ENCODE measurements around the gene SLIT3. TPM values are rescaled to one million over a fixed set of nuclear protein-coding genes. Genes with fewer than 3 reads are reported as not detected.

Gene SLIT3
- total and polyA plus RNA-seq, 2 experiments from 2014 or later, result 58.4 to 96.7 TPM

- no peak overlapping the region for H3K4me2 ChIP-seq
- H3K9me2 ChIP-seq (replicated peaks; ENCODE audit: insufficient read depth), result no peaks in the 10 kb centered on the region
- H3K27ac ChIP-seq, result no peak overlapping the region
- WGBS (ENCODE audit: low lambda C conversion rate, missing lambda C conversion rate), result 83% methylated on average over 5 of the region's 5 CpGs
- no peak overlapping the region for H2AFZ ChIP-seq
- no peaks in the 10 kb centered on the region for H3K27me3 ChIP-seq
- no peaks in the 10 kb centered on the region for H3K36me3 ChIP-seq (replicated peaks; ENCODE audit: insufficient read depth, low read depth)
- H3K4me3 ChIP-seq, result no peak overlapping the region
- H3K79me2 ChIP-seq, result peaks cover 3% of the 10 kb centered on the region
- no peaks in the 10 kb centered on the region for H3K9me3 ChIP-seq (ENCODE audit: low read depth)
- TF ChIP-seq CTCF (IDR thresholded peaks at IDR 0.05; ENCODE audit: poor library complexity), result no peak
- TF ChIP-seq EZH2 (IDR thresholded peaks at IDR 0.05; ENCODE audit: borderline replicate concordance), result no peak
- TF ChIP-seq EZH2phosphoT487 (IDR thresholded peaks at IDR 0.05; ENCODE audit: low read depth, severe bottlenecking, unreplicated experiment), result no peak
- peaks cover 11% of the 10 kb centered on the region for H3K4me1 ChIP-seq (ENCODE audit: insufficient read depth)
- no peaks in the 10 kb centered on the region for H4K20me1 ChIP-seq (ENCODE audit: insufficient read depth, poor library complexity, severe bottlenecking)
- DNase-seq (ENCODE audit: low spot score), result no peak
Observed at GRCh38 chr5:168985454-168985853, 315.5 kb downstream of the SLIT3 start.

- H3K4me3 ChIP-seq, result no peak overlapping the region
- no peaks in the 10 kb centered on the region for H3K27me3 ChIP-seq
- H4K20me1 ChIP-seq (ENCODE audit: insufficient read depth, poor library complexity, severe bottlenecking), result no peaks in the 10 kb centered on the region
- no peaks in the 10 kb centered on the region for H3K36me3 ChIP-seq (replicated peaks; ENCODE audit: insufficient read depth, low read depth)
- no peaks in the 10 kb centered on the region for H3K9me2 ChIP-seq (replicated peaks; ENCODE audit: insufficient read depth)
- H3K4me1 ChIP-seq (ENCODE audit: insufficient read depth), result peaks cover 8% of the 10 kb centered on the region
- H3K27ac ChIP-seq, result no peak overlapping the region
- H3K79me2 ChIP-seq, result peaks cover 3% of the 10 kb centered on the region
- WGBS (ENCODE audit: low lambda C conversion rate, missing lambda C conversion rate), result 79% methylated on average over 5 of the region's 5 CpGs
- no peak for TF ChIP-seq EZH2 (IDR thresholded peaks at IDR 0.05; ENCODE audit: borderline replicate concordance)
- no peak for TF ChIP-seq CTCF (IDR thresholded peaks at IDR 0.05; ENCODE audit: poor library complexity)
- no peak for TF ChIP-seq EZH2phosphoT487 (IDR thresholded peaks at IDR 0.05; ENCODE audit: low read depth, severe bottlenecking, unreplicated experiment)
- H3K4me2 ChIP-seq, result no peak overlapping the region
- no peak for DNase-seq (ENCODE audit: low spot score)
- no peak overlapping the region for H2AFZ ChIP-seq
- H3K9me3 ChIP-seq (ENCODE audit: low read depth), result no peaks in the 10 kb centered on the region
Observed at GRCh38 chr5:168984135-168984675, 316.7 kb downstream of the SLIT3 start.

GRCh38 chr5:168979135-168979534 lies 321.8 kb downstream of the SLIT3 start:
- Histone ChIP-seq H2AFZ (no peak overlapping the region), H4K20me1 (ENCODE audit: insufficient read depth, poor library complexity, severe bottlenecking) (no peaks in the 10 kb centered on the region), H3K4me3 (no peak overlapping the region), H3K9me3 (ENCODE audit: low read depth) (no peaks in the 10 kb centered on the region), H3K36me3 (replicated peaks; ENCODE audit: insufficient read depth, low read depth) (no peaks in the 10 kb centered on the region), H3K79me2 (no peaks in the 10 kb centered on the region), H3K27me3 (no peaks in the 10 kb centered on the region), H3K27ac (peak overlapping the region; percentile 87), H3K4me1 (ENCODE audit: insufficient read depth) (peaks cover 29% of the 10 kb centered on the region), H3K4me2 (peak overlapping the region; percentile 8), H3K9me2 (replicated peaks; ENCODE audit: insufficient read depth) (no peaks in the 10 kb centered on the region)
- WGBS (ENCODE audit: low lambda C conversion rate, missing lambda C conversion rate), result 76% methylated on average over 5 of the region's 5 CpGs
- no peak for DNase-seq (ENCODE audit: low spot score)
- TF ChIP-seq EZH2phosphoT487 (IDR thresholded peaks at IDR 0.05; ENCODE audit: low read depth, severe bottlenecking, unreplicated experiment) (no peak), CTCF (IDR thresholded peaks at IDR 0.05; ENCODE audit: poor library complexity) (no peak), EZH2 (IDR thresholded peaks at IDR 0.05; ENCODE audit: borderline replicate concordance) (no peak)
